Fibroblast of skin of left quadriceps (primary cell): ENCODE measurements around the gene OPN1MW2.
"Not testable (repeated sequence)": the region's sequence is repeated elsewhere in the genome, so short reads cannot be mapped to it uniquely, and the experiment has no call there.

Source experiments
- DNase-seq, 2 experiments: peaks; one replicate each; pipeline ENCODE4 v3.0.0-alpha.2; 2013; ENCODE audit warnings: low read depth in 2 of 2

Gene OPN1MW2

DNA sequence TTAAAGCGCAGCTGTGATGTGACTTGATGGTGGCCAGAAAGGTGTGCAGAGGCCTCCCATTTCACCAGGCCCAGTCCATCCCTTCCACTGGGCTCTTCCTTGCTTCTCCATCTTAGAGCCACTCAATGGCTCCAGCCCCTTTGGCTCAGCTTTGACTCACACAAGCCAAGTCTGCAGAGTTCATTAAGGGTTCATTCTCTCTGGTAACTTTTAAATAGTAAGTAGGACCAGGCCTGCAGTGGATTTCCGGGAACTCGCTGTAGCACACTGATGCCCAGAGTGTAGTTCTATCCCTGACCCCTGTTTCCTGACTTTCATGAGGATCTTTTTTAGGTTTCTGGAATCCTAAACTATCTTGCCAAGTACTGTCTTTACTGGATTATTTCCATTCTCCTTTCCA is 49.7 kb downstream of the OPN1MW2 start:
- not testable (repeated sequence) for DNase-seq
